Prostate gland (tissue), 2 donors: Measurements from ENCODE around the gene NFATC2IP. TPM values are rescaled to one million over a fixed set of nuclear protein-coding genes. Genes with fewer than 3 reads are reported as not detected.
"Not testable (repeated sequence)": the region's sequence is repeated elsewhere in the genome, so short reads cannot be mapped to it uniquely, and the experiment has no call there.

Experiments used
- DNase-seq: peaks from one replicate; pipeline ENCODE4 v3.0.0-alpha.2; 2019; ENCODE audit warnings: low spot score
- H3K27ac ChIP-seq, 2 donors: fragments of 200-600 bp; sonication (generic); 2 replicates each; pipeline ENCODE4 v1.5.1; 2017 to 2019
- H3K27me3 ChIP-seq: fragments of 200-600 bp; sonication (generic); replicated peaks from 2 replicates; pipeline ENCODE4 v1.5.1; 2019; ENCODE audit not compliant: insufficient read depth
- H3K36me3 ChIP-seq, 2 donors: fragments of 200-600 bp; sonication (generic); 1 replicate in 1 of 2; 2 replicates in 1 of 2; pipeline versions ENCODE4 v1.5.1 to v1.8.1; 2017 to 2019
- H3K4me1 ChIP-seq: fragments of 200-600 bp; sonication (generic); replicated peaks from 2 replicates; pipeline ENCODE4 v1.5.1; 2019
- H3K4me3 ChIP-seq, 2 donors: fragments of 200-600 bp; sonication (generic); 2 replicates each; pipeline ENCODE4 v1.5.1; 2017 to 2019
- H3K9me3 ChIP-seq: fragments of 200-600 bp; sonication (generic); 2 replicates; pipeline ENCODE4 v1.5.1; 2017
- POLR2A ChIP-seq: fragments of 450-650 bp; IDR thresholded peaks from one replicate; pipeline ENCODE4 v1.6.1; 2016; ENCODE audit warnings: antibody characterized with exemption, mild to moderate bottlenecking
- POLR2AphosphoS5 ChIP-seq: sonication (generic); formaldehyde crosslinking; IDR thresholded peaks from one replicate; pipeline ENCODE4 v1.6.1; 2017; ENCODE audit warnings: antibody characterized with exemption
- WGBS: methylation state at CpG from one replicate; pipeline ENCODE4 v1.1.5; 2018; 5-methylcytosine and 5-hydroxymethylcytosine counted together
- intact Hi-C: fragments of 100-400 bp; cut with DNase I; formaldehyde crosslinking; loops from one replicate; pipeline ENCODE4 v1.14.2; 2022
- total RNA-seq, 2 donors: library from RNA; depleted of rRNA; stranded (reverse); fragments of >200 nt; gene quantifications; one replicate each; pipeline ENCODE4 v1.1.0, GENCODE V29; 2016
- TF ChIP-seq, protein P1 (sequence below), 4 experiments: fragments of 200-600 bp in 2 of 4; fragments of 450-650 bp in 2 of 4; sonication (generic) in 2 of 4; IDR thresholded peaks; 1 replicate in 3 of 4; 2 replicates in 1 of 4; pipeline ENCODE4 v1.5.1; 2016 to 2019; ENCODE audit warnings: antibody characterized with exemption in 4 of 4, mild to moderate bottlenecking in 2 of 4, moderate library complexity in 2 of 4

Gene NFATC2IP
- total RNA-seq, 2 donors from 2014 or later: 18.8 to 47.3 TPM

DNA sequence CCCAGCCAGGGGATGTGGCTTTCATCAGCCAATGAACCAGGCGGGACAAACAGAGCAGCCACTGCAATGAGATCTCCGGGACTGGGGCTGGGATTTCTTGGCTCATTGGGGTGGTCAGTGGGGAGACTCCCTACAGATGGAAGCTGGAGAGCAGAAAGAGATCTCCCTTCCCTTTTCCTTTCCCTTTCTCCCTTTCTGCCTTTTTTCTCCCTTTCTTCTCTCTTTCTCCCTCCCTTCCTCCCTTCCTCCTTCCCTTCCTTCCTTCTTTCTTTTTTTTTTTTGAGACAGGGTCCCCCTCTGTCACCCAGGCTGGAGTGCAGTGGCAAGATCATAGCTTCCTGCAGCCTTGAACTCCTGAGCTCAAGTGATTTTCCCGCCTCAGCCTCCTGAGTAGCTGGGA, 48.1 kb downstream of the NFATC2IP start:
- no peaks in the 10 kb centered on the region for H3K9me3 ChIP-seq
- no peak for DNase-seq
- H3K27ac ChIP-seq: no peak overlapping the region
- no peak overlapping the region for H3K4me3 ChIP-seq
- H3K4me1 ChIP-seq: no peaks in the 10 kb centered on the region
- intact Hi-C loops: no loop called here
- H3K36me3 ChIP-seq: no peaks in the 10 kb centered on the region
- WGBS: 67% methylated on average over 3 of the region's 3 CpGs
- TF ChIP-seq POLR2AphosphoS5 (no peak), POLR2A (no peak)
- TF ChIP-seq, protein P1, sequence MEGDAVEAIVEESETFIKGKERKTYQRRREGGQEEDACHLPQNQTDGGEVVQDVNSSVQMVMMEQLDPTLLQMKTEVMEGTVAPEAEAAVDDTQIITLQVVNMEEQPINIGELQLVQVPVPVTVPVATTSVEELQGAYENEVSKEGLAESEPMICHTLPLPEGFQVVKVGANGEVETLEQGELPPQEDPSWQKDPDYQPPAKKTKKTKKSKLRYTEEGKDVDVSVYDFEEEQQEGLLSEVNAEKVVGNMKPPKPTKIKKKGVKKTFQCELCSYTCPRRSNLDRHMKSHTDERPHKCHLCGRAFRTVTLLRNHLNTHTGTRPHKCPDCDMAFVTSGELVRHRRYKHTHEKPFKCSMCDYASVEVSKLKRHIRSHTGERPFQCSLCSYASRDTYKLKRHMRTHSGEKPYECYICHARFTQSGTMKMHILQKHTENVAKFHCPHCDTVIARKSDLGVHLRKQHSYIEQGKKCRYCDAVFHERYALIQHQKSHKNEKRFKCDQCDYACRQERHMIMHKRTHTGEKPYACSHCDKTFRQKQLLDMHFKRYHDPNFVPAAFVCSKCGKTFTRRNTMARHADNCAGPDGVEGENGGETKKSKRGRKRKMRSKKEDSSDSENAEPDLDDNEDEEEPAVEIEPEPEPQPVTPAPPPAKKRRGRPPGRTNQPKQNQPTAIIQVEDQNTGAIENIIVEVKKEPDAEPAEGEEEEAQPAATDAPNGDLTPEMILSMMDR (IDR thresholded peaks at IDR 0.05): no peak
- H3K27me3 ChIP-seq: no peaks in the 10 kb centered on the region

- no peaks in the 10 kb centered on the region for H3K36me3 ChIP-seq
- 61% methylated on average over 4 of the region's 4 CpGs for WGBS
- intact Hi-C loops: no loop called here
Observed at GRCh38 chr16:28999577-28999976, 48.8 kb downstream of the NFATC2IP start.

GRCh38 chr16:29000019-29000418, 49.3 kb downstream of the NFATC2IP start:
- no peaks in the 10 kb centered on the region for H3K27me3 ChIP-seq
- no peak for DNase-seq
- no peaks in the 10 kb centered on the region for H3K4me1 ChIP-seq
- H3K4me3 ChIP-seq: no peak overlapping the region
- TF ChIP-seq, protein P1 (IDR thresholded peaks at IDR 0.05): no peak
- TF ChIP-seq POLR2AphosphoS5: no peak
- TF ChIP-seq POLR2A: no peak
- no peak overlapping the region for H3K27ac ChIP-seq
- H3K36me3 ChIP-seq: no peaks in the 10 kb centered on the region
- no peaks in the 10 kb centered on the region for H3K9me3 ChIP-seq
- 82% methylated on average over 2 of the region's 2 CpGs for WGBS
- intact Hi-C loops: no loop called here

More at GRCh38 chr16:28999577-28999976, 48.8 kb downstream of the NFATC2IP start:
- no peak for DNase-seq
- no peaks in the 10 kb centered on the region for H3K27me3 ChIP-seq
- no peaks in the 10 kb centered on the region for H3K9me3 ChIP-seq
- no peak for TF ChIP-seq POLR2A
- TF ChIP-seq POLR2AphosphoS5: no peak
- TF ChIP-seq, protein P1 (IDR thresholded peaks at IDR 0.05): no peak
- H3K27ac ChIP-seq: no peak overlapping the region
- no peaks in the 10 kb centered on the region for H3K4me1 ChIP-seq
- no peak overlapping the region for H3K4me3 ChIP-seq

GRCh38 chr16:29004496-29005139, 53.9 kb downstream of the NFATC2IP start:
- H3K27me3 ChIP-seq, DNase-seq, H3K36me3 ChIP-seq, H3K4me1 ChIP-seq, intact Hi-C loops, H3K9me3 ChIP-seq, H3K4me3 ChIP-seq, H3K27ac ChIP-seq: not testable (repeated sequence)
- 64% methylated on average over 9 of the region's 9 CpGs for WGBS

DNA sequence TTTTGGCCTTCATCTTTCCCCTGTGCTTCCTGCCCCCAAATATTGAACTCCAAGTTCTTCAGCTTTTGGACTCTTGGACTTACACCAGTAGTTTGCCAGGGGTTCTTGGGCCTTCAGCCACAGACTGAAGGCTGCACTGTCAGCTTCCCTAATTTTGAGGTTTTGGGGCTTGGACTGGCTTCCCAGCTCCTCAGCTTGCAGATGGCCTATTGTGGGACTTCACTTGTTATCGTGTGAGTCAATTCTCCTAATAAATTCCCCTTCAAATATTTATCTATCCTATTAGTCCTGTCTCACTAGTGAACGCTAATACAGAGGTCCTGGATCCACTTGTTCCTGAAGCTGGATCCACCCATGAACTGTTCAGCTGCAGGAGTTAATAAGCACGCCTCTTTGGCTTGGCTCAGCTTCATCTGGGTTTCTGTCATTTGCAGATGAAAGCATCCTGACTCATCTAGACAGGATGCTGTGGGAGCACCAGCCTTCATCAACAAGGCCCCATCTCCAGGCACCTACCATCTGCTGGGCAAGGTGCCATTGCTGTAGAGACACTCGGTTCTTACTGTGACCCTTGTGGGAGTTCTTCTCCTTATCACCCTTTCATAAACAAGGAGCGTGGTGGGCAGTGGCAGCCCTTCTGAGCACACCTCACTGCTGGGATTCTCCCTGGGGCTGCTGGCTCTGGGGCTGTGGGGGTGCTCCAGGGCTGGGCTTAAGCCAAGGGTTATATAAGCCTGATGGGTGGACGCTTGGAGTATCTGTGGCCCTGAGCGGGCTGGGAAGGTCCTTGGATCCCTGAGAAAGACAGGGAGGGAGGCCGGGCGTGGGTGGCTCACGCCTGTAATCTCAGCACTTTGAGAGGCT, 57.2 kb downstream of the NFATC2IP start:
- intact Hi-C loops: no loop called here
- Histone ChIP-seq H3K27ac (no peak overlapping the region), H3K4me1 (no peaks in the 10 kb centered on the region), H3K4me3 (no peak overlapping the region), H3K36me3 (no peaks in the 10 kb centered on the region), H3K27me3 (no peaks in the 10 kb centered on the region), H3K9me3 (no peaks in the 10 kb centered on the region)
- TF ChIP-seq POLR2AphosphoS5 (no peak), POLR2A (no peak)
- TF ChIP-seq, protein P1 (IDR thresholded peaks at IDR 0.05): no peak
- WGBS: 78% methylated on average over 9 of the region's 10 CpGs
- DNase-seq: no peak
